ENCODE measurements around the gene GRK5.

DNA sequence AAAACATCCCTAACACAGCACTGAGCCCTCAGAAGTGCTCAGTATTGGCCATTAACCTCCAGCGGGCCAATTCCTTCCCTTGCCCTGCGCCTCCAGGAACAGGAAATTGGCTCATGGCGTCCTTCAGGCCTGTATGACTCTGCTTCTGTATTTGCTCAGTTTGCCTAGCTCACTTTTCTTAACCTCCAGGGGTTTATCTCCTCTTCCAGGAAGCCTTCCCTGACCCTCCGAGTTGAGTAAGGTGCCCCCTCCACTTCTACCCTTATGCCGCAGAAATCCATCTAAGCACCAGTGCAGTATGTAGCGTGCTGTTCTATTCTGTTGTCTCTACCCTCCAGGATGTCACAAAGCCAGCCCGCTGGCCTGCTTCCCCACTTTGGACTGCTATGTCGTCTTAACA lies 40.8 kb upstream of the GRK5 start:
- TF ChIP-seq, protein P1, sequence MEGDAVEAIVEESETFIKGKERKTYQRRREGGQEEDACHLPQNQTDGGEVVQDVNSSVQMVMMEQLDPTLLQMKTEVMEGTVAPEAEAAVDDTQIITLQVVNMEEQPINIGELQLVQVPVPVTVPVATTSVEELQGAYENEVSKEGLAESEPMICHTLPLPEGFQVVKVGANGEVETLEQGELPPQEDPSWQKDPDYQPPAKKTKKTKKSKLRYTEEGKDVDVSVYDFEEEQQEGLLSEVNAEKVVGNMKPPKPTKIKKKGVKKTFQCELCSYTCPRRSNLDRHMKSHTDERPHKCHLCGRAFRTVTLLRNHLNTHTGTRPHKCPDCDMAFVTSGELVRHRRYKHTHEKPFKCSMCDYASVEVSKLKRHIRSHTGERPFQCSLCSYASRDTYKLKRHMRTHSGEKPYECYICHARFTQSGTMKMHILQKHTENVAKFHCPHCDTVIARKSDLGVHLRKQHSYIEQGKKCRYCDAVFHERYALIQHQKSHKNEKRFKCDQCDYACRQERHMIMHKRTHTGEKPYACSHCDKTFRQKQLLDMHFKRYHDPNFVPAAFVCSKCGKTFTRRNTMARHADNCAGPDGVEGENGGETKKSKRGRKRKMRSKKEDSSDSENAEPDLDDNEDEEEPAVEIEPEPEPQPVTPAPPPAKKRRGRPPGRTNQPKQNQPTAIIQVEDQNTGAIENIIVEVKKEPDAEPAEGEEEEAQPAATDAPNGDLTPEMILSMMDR (IDR thresholded peaks at IDR 0.05; ENCODE audit: poor library complexity, severe bottlenecking), result no peak
- TF ChIP-seq EZH2 (IDR thresholded peaks at IDR 0.05; ENCODE audit: borderline replicate concordance, insufficient read depth, low read length, poor library complexity, severe bottlenecking) (no peak), POLR2AphosphoS5 (IDR thresholded peaks at IDR 0.05) (no peak)
